GM10847 (cell line): ENCODE data around the gene CDKAL1.

Source experiments
- POLR2A ChIP-seq: IDR thresholded peaks from 2 replicates; pipeline ENCODE4 v1.6.1; 2011; ENCODE audit not compliant: insufficient read length; ENCODE audit errors: extremely low read depth

The CDKAL1 gene

DNA sequence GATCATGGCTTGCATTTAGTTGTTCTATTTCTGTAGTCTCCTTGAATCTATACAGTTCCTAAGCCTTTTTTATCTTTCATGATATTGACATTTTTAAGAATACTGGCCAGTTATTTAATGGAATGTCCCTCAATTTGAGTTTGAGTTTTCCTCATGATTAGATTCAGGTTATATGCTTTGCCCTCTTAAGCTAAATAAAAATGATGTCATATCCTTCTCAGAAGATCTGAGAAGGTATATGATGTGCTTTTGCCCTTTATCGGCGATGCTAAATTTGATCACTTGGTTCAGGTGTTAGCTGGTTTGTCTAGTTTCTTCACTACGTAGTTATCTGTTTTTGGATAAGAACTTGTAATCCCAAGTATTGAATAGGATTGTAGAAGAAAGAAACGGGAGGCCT, 549.5 kb downstream of the CDKAL1 start:
- no peak for TF ChIP-seq POLR2A

GRCh38 chr6:21084656-21085055, 550.4 kb downstream of the CDKAL1 start:
- TF ChIP-seq POLR2A: no peak

- no peak for TF ChIP-seq POLR2A
Observed at GRCh38 chr6:21085211-21085610, 551.0 kb downstream of the CDKAL1 start.

DNA sequence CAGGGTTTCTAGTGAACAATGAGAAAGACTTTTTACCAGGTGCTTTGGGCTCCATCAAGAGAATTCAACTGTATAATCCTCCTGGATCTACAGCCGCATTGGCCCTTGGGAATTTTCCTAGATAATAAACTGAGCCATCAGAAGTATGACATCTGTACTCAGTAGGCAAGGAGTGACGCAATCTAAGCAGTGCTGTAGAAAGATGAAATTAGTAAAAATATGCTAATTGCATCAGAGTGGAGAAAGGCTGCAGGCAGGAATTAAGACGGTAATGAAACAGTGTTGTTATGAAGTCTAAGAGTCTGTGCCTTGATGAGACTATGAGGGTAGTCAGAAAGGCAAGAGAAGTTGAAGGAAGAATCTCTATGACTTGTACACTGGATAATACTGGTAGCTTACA, 551.4 kb downstream of the CDKAL1 start:
- no peak for TF ChIP-seq POLR2A

DNA sequence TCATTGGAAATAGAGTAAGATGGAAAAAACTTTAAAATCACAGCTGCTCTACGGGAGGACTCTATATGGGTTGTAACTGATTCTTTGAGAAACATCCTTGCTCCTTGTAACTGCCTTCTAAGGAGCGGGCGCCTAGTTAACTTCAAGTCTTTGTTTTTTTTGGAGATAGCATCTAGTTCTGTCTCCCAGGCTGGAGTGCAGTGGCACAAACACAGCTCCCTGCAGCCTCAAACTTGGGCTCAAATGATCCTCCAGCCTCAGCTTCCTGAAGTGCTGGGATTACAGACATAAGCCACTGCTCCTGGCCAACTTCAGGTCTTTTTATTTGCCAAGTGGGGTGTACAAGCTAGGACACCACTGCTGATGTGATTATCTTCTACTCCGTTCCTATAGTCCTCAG, 552.9 kb downstream of the CDKAL1 start:
- TF ChIP-seq POLR2A: no peak

DNA sequence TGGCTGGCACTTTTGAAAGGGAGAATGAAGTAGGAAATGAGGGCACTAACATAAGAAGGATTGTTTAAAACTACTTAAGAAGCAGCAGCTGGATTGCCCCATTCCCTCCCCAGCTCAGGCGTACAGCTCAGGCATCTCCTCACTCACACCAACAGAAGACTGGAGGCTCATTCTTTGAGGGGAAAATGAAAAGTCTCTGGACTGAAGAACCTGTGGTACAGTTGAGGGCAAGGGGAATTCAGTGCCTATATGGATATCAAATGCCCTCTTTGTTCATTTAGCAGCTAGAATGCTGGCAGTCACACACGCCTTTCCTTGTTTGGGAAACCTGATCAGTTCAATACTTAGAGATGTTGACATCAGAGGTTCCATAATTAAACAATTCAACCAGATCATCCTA, 557.2 kb downstream of the CDKAL1 start:
- no peak for TF ChIP-seq POLR2A

DNA sequence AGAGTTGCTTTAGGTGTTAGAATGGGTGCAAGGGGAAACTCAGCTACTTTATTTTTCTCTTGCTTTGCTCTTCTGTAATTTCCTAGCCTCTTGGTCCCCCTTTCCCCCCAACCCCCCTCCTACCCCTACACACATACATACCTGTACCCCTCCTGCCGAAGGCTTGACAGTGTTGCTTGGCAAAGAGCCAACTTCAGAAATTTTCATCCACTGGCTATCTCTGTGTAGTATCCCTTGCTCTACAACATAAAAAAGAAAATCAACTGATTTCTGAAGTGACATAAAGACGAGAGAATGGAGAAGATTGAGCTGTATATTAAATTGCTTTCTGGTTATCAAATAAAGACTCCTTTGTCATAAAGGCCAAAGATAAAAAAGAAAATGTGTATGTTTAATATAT, 561.2 kb downstream of the CDKAL1 start:
- TF ChIP-seq POLR2A: no peak

- no peak for TF ChIP-seq POLR2A
Observed at GRCh38 chr6:21098134-21098533, 563.9 kb downstream of the CDKAL1 start.

DNA sequence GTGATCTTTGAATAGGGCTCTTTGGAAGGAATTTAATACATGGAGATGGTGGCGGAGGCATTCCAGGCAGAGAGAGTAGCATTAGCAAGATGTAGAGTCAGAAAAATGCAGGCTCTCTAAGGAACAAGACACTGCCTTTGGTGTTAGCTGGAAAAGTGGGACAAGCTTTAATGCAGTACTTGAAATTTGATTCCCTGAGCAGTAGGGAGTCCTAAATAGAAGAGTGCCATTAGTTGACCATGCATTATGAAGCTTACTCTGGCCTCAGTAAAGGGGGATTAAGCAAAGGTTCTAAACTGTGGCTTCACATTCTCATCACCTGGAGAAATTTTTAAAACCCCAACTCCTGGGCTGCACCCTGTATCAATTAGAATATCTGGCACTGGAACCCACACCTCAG, 564.5 kb downstream of the CDKAL1 start:
- no peak for TF ChIP-seq POLR2A

GRCh38 chr6:21099338-21100314, 565.4 kb downstream of the CDKAL1 start:
- no peak for TF ChIP-seq POLR2A

DNA sequence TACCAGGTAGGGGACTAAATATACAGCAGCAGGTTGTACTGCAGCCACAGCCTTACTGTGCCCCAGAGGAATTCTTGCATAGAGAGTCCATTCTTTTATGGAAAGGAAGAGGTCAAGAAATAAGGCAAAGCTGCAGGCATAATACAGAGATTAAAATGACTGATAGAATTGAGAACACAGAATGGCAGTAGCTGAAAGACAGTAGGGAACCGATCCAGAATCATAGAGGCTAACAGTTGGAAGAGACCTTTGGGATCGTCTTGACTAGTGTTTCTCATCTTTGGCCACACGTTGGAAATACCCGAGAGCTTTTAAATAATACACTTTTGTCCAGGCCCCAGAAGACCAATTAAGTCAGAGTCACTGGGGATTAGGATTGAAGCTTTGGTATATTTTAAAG, 566.7 kb downstream of the CDKAL1 start:
- TF ChIP-seq POLR2A: no peak

GRCh38 chr6:21101694-21102093, 567.4 kb downstream of the CDKAL1 start:
- no peak for TF ChIP-seq POLR2A

- no peak for TF ChIP-seq POLR2A
Observed at GRCh38 chr6:21102201-21102600, 567.9 kb downstream of the CDKAL1 start.

- TF ChIP-seq POLR2A: no peak
Observed at GRCh38 chr6:21102624-21103023, 568.4 kb downstream of the CDKAL1 start.

DNA sequence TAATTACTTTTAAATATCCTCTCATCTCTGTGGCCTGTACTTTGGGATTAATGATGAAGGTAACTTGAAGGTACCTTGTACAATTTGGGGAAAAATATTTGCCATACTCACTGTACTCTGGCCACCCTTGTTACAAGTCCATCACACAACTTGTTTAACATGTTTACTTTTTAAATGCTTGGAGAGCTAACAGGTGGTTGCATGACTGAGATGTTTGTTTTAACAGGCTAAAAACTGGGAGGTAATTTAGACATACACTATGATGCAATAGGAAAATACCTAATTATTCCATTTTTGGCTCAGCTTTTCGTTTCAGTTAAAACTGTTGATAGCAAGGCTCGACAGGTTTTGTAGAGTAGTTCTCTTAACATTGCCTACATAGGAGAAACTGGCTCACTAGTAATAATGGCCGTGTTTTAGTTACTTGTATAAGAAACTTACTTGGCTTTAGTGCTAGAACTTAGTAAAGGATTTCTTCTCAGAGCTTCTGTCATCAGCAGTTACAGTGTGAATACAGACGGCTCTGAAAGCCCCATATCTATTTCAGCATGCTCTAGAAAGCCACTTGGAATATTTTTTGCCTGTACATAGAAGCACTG, 569.5 kb downstream of the CDKAL1 start:
- TF ChIP-seq POLR2A: no peak

- no peak for TF ChIP-seq POLR2A
Observed at GRCh38 chr6:21104288-21104687, 570.0 kb downstream of the CDKAL1 start.
